ENCODE data around the gene PCDHB1. TPM values are rescaled to one million over a fixed set of nuclear protein-coding genes. Genes with fewer than 3 reads are reported as not detected.
"Not testable (repeated sequence)": the region's sequence is repeated elsewhere in the genome, so short reads cannot be mapped to it uniquely, and the experiment has no call there.

PCDHB1 gene
- polyA plus RNA-seq, 5 donors = 0.06 to 0.20 (median 0.11) TPM

DNA sequence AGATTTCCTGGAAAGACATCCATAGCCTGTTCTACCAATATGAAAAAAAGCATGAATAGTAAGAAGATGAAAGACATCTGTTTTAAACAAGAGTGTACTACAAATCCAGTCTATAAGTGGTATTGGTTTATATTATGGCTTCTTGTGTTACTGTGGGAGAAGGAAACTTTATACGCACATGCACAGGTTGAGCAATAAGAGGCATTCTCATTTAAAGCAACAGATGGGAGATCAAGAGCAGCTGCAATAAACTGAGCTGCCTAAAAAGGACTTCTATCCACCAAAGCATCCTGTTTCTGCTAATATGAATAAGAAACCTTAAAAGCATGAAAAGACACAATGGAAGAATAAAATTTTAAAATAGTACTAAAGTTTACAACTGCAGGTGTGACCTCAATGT, 8.6 kb upstream of the PCDHB1 start:
- DNase-seq = no peak

DNA sequence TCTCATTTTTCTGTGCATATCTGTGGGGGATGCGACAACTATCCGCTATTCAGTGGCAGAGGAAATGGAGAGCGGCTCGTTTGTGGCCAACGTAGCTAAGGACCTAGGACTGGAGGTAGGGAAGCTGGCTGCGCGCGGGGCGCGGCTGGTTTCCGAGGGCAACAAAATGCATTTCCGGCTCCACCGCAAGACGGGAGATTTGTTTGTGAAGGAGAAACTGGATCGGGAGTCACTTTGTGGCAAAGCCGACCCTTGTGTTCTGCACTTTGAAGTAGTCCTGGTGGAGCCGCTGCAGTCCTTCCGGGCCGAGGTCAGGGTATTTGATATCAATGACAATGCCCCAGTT, 320 bp downstream of the PCDHB1 start:
- DNase-seq = no peak

DNA sequence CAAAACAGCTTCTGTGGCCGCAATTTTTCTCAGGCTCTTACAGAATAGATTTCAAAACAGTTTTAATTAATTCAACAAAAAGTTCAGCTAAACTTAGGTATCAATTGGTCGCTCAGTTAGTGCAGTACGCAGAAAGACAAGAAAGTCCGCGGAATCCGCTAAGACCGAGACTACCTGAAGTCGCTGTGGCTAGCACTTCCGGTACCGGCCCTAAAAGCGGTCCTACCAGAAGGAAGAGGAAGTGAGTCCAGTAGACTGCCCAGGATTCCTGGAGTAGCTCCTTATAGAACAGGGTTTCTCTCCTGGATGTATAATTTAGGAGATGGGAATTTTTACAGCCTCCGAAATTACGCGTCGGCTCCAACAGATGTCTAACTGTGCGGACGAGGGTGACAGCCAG, 26.7 kb downstream of the PCDHB1 start:
- no peak for DNase-seq

DNA sequence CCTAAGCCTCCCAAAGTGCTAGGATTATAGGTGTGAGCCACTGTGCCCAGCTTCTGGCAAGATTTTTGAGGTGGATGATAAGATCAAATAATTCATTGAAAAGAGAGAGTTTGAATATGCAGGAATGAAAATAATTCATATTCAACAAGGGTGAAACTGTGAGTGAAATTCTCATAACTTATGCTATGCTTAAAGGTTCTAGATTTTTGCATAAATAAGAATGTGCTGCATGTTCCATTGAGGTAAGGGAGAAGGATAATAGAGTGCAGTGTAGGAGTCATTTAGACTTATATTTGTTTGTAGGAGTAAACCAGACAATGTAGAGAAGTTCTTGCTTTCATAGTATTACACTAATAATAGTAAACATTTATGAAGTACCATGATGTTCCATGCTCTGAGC, 31.1 kb downstream of the PCDHB1 start:
- no peak for DNase-seq

DNA sequence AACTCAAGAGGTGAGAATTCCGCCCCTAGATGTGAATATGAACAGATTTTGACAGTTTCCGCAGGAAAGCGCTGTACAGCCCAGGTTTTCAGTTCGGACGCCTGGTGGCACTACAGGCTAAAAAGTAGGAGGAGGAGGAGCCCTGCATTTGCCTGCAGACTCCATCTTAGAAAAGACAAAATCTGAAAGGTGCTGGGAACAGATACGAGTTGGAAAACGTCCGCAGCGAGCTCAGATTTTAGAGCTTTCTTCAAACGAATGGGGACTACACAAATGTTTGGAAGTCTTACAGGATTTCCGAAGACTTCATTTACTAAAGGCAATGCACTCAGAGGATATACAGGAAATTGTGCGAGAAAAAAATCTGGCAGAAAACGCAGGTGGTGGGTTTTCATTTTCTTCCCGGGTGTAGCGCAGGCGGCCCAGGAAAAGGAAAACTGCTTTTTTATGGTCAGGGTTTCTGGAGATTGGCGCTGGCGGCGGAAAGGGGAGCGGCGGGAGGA, 33.4 kb downstream of the PCDHB1 start:
- DNase-seq = peak in 1 of 2 donors; percentile 28

DNA sequence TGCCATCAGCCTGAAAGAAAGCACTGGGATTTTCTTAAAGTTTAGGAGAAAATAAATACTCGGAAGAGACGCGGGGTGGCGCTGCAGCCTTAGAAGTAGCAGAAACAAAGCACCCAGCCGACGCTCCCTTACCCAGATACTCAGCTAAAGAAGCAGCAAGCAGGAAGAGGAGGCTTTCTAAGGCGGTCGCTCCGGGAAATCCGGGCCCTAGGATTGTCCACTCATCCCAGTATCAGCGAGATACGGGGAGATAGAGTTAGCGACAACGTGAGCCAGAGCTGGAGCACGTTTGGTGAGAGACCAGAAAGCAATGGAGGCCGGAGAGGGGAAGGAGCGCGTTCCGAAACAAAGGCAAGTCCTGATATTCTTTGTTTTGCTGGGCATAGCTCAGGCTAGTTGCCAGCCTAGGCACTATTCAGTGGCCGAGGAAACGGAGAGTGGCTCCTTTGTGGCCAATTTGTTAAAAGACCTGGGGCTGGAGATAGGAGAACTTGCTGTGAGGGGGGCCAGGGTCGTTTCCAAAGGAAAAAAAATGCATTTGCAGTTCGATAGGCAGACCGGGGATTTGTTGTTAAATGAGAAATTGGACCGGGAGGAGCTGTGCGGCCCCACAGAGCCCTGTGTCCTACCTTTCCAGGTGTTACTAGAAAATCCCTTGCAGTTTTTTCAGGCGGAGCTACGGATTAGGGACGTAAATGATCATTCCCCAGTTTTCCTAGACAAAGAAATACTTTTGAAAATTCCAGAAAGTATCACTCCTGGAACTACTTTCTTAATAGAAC, 43.5 kb downstream of the PCDHB1 start, which contains the start of gene PCDHB2:
PCDHB2 (plus strand) TSS at position 135 of the 782 bp plus-strand sequence; CDS start at position 311, 176 bp downstream.
- DNase-seq = peak in 1 of 2 donors; percentile 55

DNA sequence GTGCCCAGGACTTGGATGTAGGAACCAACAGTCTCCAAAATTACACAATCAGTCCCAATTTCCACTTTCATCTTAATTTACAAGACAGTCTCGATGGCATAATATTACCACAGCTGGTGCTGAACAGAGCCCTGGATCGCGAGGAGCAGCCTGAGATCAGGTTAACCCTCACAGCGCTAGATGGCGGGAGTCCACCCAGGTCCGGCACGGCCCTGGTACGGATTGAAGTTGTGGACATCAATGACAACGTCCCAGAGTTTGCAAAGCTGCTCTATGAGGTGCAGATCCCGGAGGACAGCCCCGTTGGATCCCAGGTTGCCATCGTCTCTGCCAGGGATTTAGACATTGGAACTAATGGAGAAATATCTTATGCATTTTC, 44.1 kb downstream of the PCDHB1 start:
- DNase-seq = no peak

DNA sequence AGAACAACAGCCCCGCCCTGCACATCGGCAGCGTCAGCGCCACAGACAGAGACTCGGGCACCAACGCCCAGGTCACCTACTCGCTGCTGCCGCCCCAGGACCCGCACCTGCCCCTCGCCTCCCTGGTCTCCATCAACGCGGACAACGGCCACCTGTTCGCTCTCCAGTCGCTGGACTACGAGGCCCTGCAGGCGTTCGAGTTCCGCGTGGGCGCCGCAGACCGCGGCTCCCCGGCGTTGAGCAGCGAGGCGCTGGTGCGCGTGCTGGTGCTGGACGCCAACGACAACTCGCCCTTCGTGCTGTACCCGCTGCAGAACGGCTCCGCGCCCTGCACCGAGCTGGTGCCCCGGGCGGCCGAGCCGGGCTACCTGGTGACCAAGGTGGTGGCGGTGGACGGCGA, 45.0 kb downstream of the PCDHB1 start:
- DNase-seq = not testable (repeated sequence)

DNA sequence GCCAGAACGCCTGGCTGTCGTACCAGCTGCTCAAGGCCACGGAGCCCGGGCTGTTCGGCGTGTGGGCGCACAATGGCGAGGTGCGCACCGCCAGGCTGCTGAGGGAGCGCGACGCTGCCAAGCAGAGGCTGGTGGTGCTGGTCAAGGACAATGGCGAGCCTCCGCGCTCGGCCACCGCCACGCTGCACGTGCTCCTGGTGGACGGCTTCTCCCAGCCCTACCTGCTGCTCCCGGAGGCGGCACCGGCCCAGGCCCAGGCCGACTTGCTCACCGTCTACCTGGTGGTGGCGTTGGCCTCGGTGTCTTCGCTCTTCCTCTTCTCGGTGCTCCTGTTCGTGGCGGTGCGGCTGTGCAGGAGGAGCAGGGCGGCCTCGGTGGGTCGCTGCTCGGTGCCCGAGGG, 45.4 kb downstream of the PCDHB1 start:
- DNase-seq = not testable (repeated sequence)

DNA sequence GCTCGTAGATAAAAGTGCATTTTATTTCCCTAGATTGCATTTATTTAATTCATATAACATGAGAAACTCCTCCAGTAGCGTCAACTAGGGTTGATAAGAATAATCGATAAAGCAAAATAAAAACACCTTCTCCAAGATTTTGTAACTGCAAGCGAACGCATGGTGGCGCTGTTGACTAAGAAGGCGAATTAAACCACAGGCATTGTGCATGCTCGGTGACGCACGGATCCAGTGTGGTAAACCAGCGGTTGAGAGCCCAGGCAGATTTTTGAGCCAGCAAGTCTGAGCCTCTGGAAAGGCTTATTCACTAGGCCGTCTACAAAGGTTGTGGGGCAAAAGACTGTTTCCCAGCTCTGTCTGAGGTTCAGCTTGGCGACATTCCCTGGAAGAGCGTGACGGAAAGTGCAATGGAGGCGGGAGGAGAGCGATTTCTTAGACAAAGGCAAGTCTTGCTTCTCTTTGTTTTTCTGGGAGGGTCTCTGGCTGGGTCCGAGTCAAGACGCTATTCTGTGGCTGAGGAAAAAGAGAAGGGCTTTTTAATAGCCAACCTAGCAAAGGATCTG, 49.1 kb downstream of the PCDHB1 start, which contains the start of gene PCDHB3:
PCDHB3 (plus strand) TSS at position 231 of the 563 bp plus-strand sequence; CDS start at position 408, 177 bp downstream.
- DNase-seq = no peak

DNA sequence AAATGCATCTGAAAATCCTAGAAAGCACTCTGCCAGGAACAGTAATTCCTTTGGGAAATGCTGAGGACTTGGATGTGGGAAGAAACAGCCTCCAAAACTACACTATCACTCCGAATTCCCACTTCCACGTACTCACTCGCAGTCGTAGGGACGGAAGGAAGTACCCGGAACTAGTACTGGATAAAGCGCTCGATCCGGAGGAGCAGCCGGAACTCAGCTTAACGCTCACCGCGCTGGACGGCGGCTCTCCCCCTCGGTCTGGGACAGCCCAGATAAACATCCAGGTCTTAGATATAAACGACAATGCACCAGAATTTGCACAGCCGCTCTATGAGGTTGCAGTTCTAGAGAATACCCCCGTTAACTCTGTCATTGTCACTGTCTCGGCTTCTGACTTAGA, 49.9 kb downstream of the PCDHB1 start:
- DNase-seq = no peak

DNA sequence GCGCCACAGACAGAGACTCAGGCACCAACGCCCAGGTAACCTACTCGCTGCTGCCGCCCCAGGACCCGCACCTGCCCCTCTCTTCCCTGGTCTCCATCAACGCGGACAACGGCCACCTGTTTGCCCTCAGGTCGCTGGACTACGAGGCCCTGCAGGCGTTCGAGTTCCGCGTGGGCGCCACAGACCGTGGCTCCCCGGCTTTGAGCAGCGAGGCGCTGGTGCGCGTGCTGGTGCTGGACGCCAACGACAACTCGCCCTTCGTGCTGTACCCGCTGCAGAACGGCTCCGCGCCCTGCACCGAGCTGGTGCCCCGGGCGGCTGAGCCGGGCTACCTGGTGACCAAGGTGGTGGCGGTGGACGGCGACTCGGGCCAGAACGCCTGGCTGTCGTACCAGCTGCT, 50.9 kb downstream of the PCDHB1 start:
- DNase-seq = not testable (repeated sequence)

DNA sequence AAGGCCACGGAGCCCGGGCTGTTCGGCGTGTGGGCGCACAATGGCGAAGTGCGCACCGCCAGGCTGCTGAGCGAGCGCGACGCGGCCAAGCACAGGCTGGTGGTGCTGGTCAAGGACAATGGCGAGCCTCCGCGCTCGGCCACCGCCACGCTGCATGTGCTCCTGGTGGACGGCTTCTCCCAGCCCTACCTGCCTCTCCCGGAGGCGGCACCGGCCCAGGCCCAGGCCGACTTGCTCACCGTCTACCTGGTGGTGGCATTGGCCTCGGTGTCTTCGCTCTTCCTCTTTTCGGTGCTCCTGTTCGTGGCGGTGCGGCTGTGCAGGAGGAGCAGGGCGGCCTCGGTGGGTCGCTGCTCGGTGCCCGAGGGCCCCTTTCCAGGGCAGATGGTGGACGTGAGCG, 51.3 kb downstream of the PCDHB1 start:
- DNase-seq = not testable (repeated sequence)

DNA sequence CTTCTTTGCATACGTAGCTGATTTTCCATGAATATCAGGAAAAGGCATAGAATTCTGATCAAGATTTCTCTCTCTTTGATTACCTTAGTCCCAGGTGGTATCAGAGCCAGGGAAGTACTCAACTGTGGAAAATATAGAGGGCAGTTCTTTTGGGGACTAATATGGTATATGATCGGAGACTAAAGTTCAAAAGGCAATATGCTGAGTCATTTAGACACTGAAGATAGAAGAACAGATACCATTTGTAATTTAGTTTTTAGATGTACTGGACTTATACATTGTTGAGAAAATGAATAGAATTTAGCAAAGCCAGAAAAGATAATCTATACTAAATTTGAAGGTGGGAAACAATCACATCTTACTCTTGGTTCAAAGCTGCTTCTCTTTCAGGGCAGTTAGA, 54.2 kb downstream of the PCDHB1 start:
- DNase-seq = no peak

Other genes with a start within 250 kb of the PCDHB1 start
- gene PCDHA4, start 244.3 kb upstream of the PCDHB1 start, polyA plus RNA-seq (ENCODE audit: insufficient read depth in 1 of 5, insufficient read length in 5 of 5, low replicate concordance in 1 of 5) = under 1 TPM; 0.27 to 0.50 (median 0.44) TPM
- under 1 TPM; 0.06 to 0.12 (median 0.09) TPM for gene PCDHA5, start 229.8 kb upstream of the PCDHB1 start, polyA plus RNA-seq (ENCODE audit: insufficient read depth in 1 of 5, insufficient read length in 5 of 5, low replicate concordance in 1 of 5)
- gene PCDHA6, start 223.4 kb upstream of the PCDHB1 start, polyA plus RNA-seq (ENCODE audit: insufficient read depth in 1 of 5, insufficient read length in 5 of 5, low replicate concordance in 1 of 5) = under 1 TPM; 0.21 to 0.37 (median 0.29) TPM
- gene PCDHA7, start 217.1 kb upstream of the PCDHB1 start, polyA plus RNA-seq (ENCODE audit: insufficient read depth in 1 of 5, insufficient read length in 5 of 5, low replicate concordance in 1 of 5) = under 1 TPM; 0.32 to 0.67 (median 0.44) TPM
- gene PCDHA8, start 210.2 kb upstream of the PCDHB1 start, polyA plus RNA-seq (ENCODE audit: insufficient read depth in 1 of 5, insufficient read length in 5 of 5, low replicate concordance in 1 of 5) = under 1 TPM; 0.04 to 0.21 (median 0.12) TPM
- gene PCDHA9, start 203.0 kb upstream of the PCDHB1 start, polyA plus RNA-seq (ENCODE audit: insufficient read depth in 1 of 5, insufficient read length in 5 of 5, low replicate concordance in 1 of 5) = under 1 TPM; 0.04 to 0.10 (median 0.05) TPM
- under 1 TPM; 0.10 to 0.67 (median 0.36) TPM for gene PCDHA10, start 195.5 kb upstream of the PCDHB1 start, polyA plus RNA-seq (ENCODE audit: insufficient read depth in 1 of 5, insufficient read length in 5 of 5, low replicate concordance in 1 of 5)
- under 1 TPM; 0.09 to 0.74 (median 0.32) TPM for gene PCDHA11, start 182.4 kb upstream of the PCDHB1 start, polyA plus RNA-seq (ENCODE audit: insufficient read depth in 1 of 5, insufficient read length in 5 of 5, low replicate concordance in 1 of 5)
- gene PCDHA12, start 176.1 kb upstream of the PCDHB1 start, polyA plus RNA-seq (ENCODE audit: insufficient read depth in 1 of 5, insufficient read length in 5 of 5, low replicate concordance in 1 of 5) = under 1 TPM; 0.08 to 0.14 (median 0.09) TPM
- under 1 TPM; 0.08 to 0.42 (median 0.11) TPM for gene PCDHA13, start 169.2 kb upstream of the PCDHB1 start, polyA plus RNA-seq (ENCODE audit: insufficient read depth in 1 of 5, insufficient read length in 5 of 5, low replicate concordance in 1 of 5)
- gene PCDHAC1, start 125.1 kb upstream of the PCDHB1 start, polyA plus RNA-seq (ENCODE audit: insufficient read depth in 1 of 5, insufficient read length in 5 of 5, low replicate concordance in 1 of 5) = under 1 TPM; 0.23 to 0.53 (median 0.30) TPM
- 1 to 10 TPM; 2.4 to 4.3 (median 3.5) TPM for gene PCDHAC2, start 84.9 kb upstream of the PCDHB1 start, polyA plus RNA-seq (ENCODE audit: insufficient read depth in 1 of 5, insufficient read length in 5 of 5, low replicate concordance in 1 of 5)
- gene PCDHB2, start 43.2 kb downstream of the PCDHB1 start, polyA plus RNA-seq (ENCODE audit: insufficient read depth in 1 of 5, insufficient read length in 5 of 5, low replicate concordance in 1 of 5) = 10 to 100 TPM in 1 of 5 donors, 1 to 10 TPM in 4; 5.7 to 11.9 (median 7.5) TPM
- gene PCDHB3, start 49.1 kb downstream of the PCDHB1 start, polyA plus RNA-seq (ENCODE audit: insufficient read depth in 1 of 5, insufficient read length in 5 of 5, low replicate concordance in 1 of 5) = 1 to 10 TPM; 1.9 to 3.4 (median 2.8) TPM
- 1 to 10 TPM; 1.7 to 3.0 (median 2.9) TPM for gene PCDHB4, start 70.4 kb downstream of the PCDHB1 start, polyA plus RNA-seq (ENCODE audit: insufficient read depth in 1 of 5, insufficient read length in 5 of 5, low replicate concordance in 1 of 5)
- gene PCDHB5, start 83.8 kb downstream of the PCDHB1 start, polyA plus RNA-seq (ENCODE audit: insufficient read depth in 1 of 5, insufficient read length in 5 of 5, low replicate concordance in 1 of 5) = 10 to 100 TPM in 3 of 5 donors, 1 to 10 TPM in 2; 9.1 to 15.4 (median 10.6) TPM
- gene PCDHB6, start 98.7 kb downstream of the PCDHB1 start, polyA plus RNA-seq (ENCODE audit: insufficient read depth in 1 of 5, insufficient read length in 5 of 5, low replicate concordance in 1 of 5) = 1 to 10 TPM; 2.5 to 3.7 (median 3.0) TPM
- 1 to 10 TPM; 3.9 to 6.0 (median 4.7) TPM for gene PCDHB7, start 121.3 kb downstream of the PCDHB1 start, polyA plus RNA-seq (ENCODE audit: insufficient read depth in 1 of 5, insufficient read length in 5 of 5, low replicate concordance in 1 of 5)
- gene PCDHB8, start 126.4 kb downstream of the PCDHB1 start, polyA plus RNA-seq (ENCODE audit: insufficient read depth in 1 of 5, insufficient read length in 5 of 5, low replicate concordance in 1 of 5) = 1 to 10 TPM; 1.1 to 2.5 (median 2.2) TPM
- gene PCDHB16, start 131.0 kb downstream of the PCDHB1 start, polyA plus RNA-seq (ENCODE audit: insufficient read depth in 1 of 5, insufficient read length in 5 of 5, low replicate concordance in 1 of 5) = 1 to 10 TPM; 4.7 to 6.6 (median 4.9) TPM
- gene PCDHB9, start 135.8 kb downstream of the PCDHB1 start, polyA plus RNA-seq (ENCODE audit: insufficient read depth in 1 of 5, insufficient read length in 5 of 5, low replicate concordance in 1 of 5) = 1 to 10 TPM; 3.1 to 5.6 (median 4.0) TPM
- gene PCDHB10, start 141.0 kb downstream of the PCDHB1 start, polyA plus RNA-seq (ENCODE audit: insufficient read depth in 1 of 5, insufficient read length in 5 of 5, low replicate concordance in 1 of 5) = 1 to 10 TPM; 5.0 to 7.5 (median 6.9) TPM
- 1 to 10 TPM; 1.7 to 4.5 (median 3.3) TPM for gene PCDHB11, start 148.3 kb downstream of the PCDHB1 start, polyA plus RNA-seq (ENCODE audit: insufficient read depth in 1 of 5, insufficient read length in 5 of 5, low replicate concordance in 1 of 5)
- 1 to 10 TPM; 4.3 to 6.6 (median 5.4) TPM for gene PCDHB12, start 157.3 kb downstream of the PCDHB1 start, polyA plus RNA-seq (ENCODE audit: insufficient read depth in 1 of 5, insufficient read length in 5 of 5, low replicate concordance in 1 of 5)
- 1 to 10 TPM; 3.9 to 6.0 (median 5.0) TPM for gene PCDHB13, start 162.5 kb downstream of the PCDHB1 start, polyA plus RNA-seq (ENCODE audit: insufficient read depth in 1 of 5, insufficient read length in 5 of 5, low replicate concordance in 1 of 5)
- 10 to 100 TPM in 1 of 5 donors, 1 to 10 TPM in 4; 9.1 to 10.3 (median 9.3) TPM for gene PCDHB14, start 172.0 kb downstream of the PCDHB1 start, polyA plus RNA-seq (ENCODE audit: insufficient read depth in 1 of 5, insufficient read length in 5 of 5, low replicate concordance in 1 of 5)
- 10 to 100 TPM in 3 of 5 donors, 1 to 10 TPM in 2; 9.4 to 13.2 (median 10.2) TPM for gene PCDHB15, start 194.0 kb downstream of the PCDHB1 start, polyA plus RNA-seq (ENCODE audit: insufficient read depth in 1 of 5, insufficient read length in 5 of 5, low replicate concordance in 1 of 5)

Data from right lung (tissue), 5 donors.